ENCODE data around the gene SRCIN1.
A peak's percentile ranks its signal among the peaks of the same experiment; 100 is the strongest.
"Not testable (repeated sequence)": the region's sequence is repeated elsewhere in the genome, so short reads cannot be mapped to it uniquely, and the experiment has no call there.

SRCIN1 gene

GRCh38 chr17:38605841-38606645 is at the start of gene SRCIN1:
TSS of gene SRCIN1 (minus strand) at chr17:38605952. CDS start at chr17:38605705, 247 bp downstream.
- peak; percentile 59 for DNase-seq

GRCh38 chr17:38654411-38655398 is 49.0 kb upstream of the SRCIN1 start:
- DNase-seq: no peak

GRCh38 chr17:38653679-38654078 is 47.9 kb upstream of the SRCIN1 start:
- no peak for DNase-seq

- DNase-seq: no peak
Measured at GRCh38 chr17:38653230-38653629, 47.5 kb upstream of the SRCIN1 start.

- DNase-seq: not testable (repeated sequence)
Measured at GRCh38 chr17:38650653-38651173, 45.0 kb upstream of the SRCIN1 start.

- DNase-seq: no peak
Measured at GRCh38 chr17:38637951-38638350, 32.2 kb upstream of the SRCIN1 start.

GRCh38 chr17:38636054-38636453 is 30.3 kb upstream of the SRCIN1 start:
- no peak for DNase-seq

GRCh38 chr17:38632334-38632733 is 26.6 kb upstream of the SRCIN1 start:
- no peak for DNase-seq

GRCh38 chr17:38628441-38628840 is 22.7 kb upstream of the SRCIN1 start:
- no peak for DNase-seq

GRCh38 chr17:38627957-38628356 is 22.2 kb upstream of the SRCIN1 start:
- no peak for DNase-seq

GRCh38 chr17:38626606-38627226 is 21.0 kb upstream of the SRCIN1 start:
- not testable (repeated sequence) for DNase-seq

GRCh38 chr17:38625482-38625881 is 19.7 kb upstream of the SRCIN1 start:
- no peak for DNase-seq

- DNase-seq: not testable (repeated sequence)
Measured at GRCh38 chr17:38624782-38625355, 19.1 kb upstream of the SRCIN1 start.

GRCh38 chr17:38621538-38621937 is 15.8 kb upstream of the SRCIN1 start:
- no peak for DNase-seq

- no peak for DNase-seq
Measured at GRCh38 chr17:38620551-38621277, 15.0 kb upstream of the SRCIN1 start.

- no peak for DNase-seq
Measured at GRCh38 chr17:38619937-38620550, 14.3 kb upstream of the SRCIN1 start.

GRCh38 chr17:38619451-38619795 is 13.7 kb upstream of the SRCIN1 start:
- DNase-seq: no peak

GRCh38 chr17:38617967-38618760 is 12.4 kb upstream of the SRCIN1 start:
- peak; percentile 12 for DNase-seq

- no peak for DNase-seq
Measured at GRCh38 chr17:38617074-38617860, 11.5 kb upstream of the SRCIN1 start.

- no peak for DNase-seq
Measured at GRCh38 chr17:38616361-38616760, 10.6 kb upstream of the SRCIN1 start.
